Hindlimb muscle (tissue), 1 donor: ENCODE measurements around the gene NDUFS2. TPM values are rescaled to one million over a fixed set of nuclear protein-coding genes. Genes with fewer than 3 reads are reported as not detected.

Experiments
- DNase-seq: peaks from one replicate; pipeline ENCODE4 v3.0.0-alpha.2; 2013
- polyA plus RNA-seq: library from polyadenylated mRNA; unstranded; fragments of 120-200 nt; gene quantifications from one replicate; pipeline ENCODE4 v1.2.1, GENCODE V29; 2013; ENCODE audit not compliant: insufficient read length

Gene NDUFS2
- polyA plus RNA-seq, 1 donor, result 144 TPM

- no peak for DNase-seq
These were observed 29.3 kb upstream of the NDUFS2 start for GRCh38 chr1:161172776-161173376.

- no peak for DNase-seq
These were observed 28.5 kb upstream of the NDUFS2 start for GRCh38 chr1:161173711-161174110.

- no peak for DNase-seq
These were observed 27.3 kb upstream of the NDUFS2 start for GRCh38 chr1:161174911-161175310.

- DNase-seq, result no peak
These were observed 26.3 kb upstream of the NDUFS2 start for GRCh38 chr1:161175771-161176453.

GRCh38 chr1:161176468-161177111 lies 25.6 kb upstream of the NDUFS2 start:
- DNase-seq, result no peak

- DNase-seq, result peak; percentile 84
These were observed 24.8 kb upstream of the NDUFS2 start, which contains the start of gene B4GALT3 for GRCh38 chr1:161177112-161177935. B4GALT3 (minus strand) TSS chr1:161177507; CDS start chr1:161176060, 1,447 bp downstream.

GRCh38 chr1:161177936-161178244 lies 24.3 kb upstream of the NDUFS2 start:
- no peak for DNase-seq

GRCh38 chr1:161179698-161180097 lies 22.5 kb upstream of the NDUFS2 start:
- no peak for DNase-seq

GRCh38 chr1:161180639-161181038 lies 21.5 kb upstream of the NDUFS2 start:
- DNase-seq, result no peak

- DNase-seq, result no peak
These were observed 20.0 kb upstream of the NDUFS2 start for GRCh38 chr1:161182214-161182613.

GRCh38 chr1:161185282-161185682 lies 16.9 kb upstream of the NDUFS2 start:
- DNase-seq, result peak; percentile 82

- no peak for DNase-seq
These were observed 16.3 kb upstream of the NDUFS2 start for GRCh38 chr1:161185732-161186311.

- no peak for DNase-seq
These were observed 14.9 kb upstream of the NDUFS2 start for GRCh38 chr1:161187311-161187710.

- DNase-seq, result no peak
These were observed 13.8 kb upstream of the NDUFS2 start for GRCh38 chr1:161188381-161188780.

GRCh38 chr1:161189036-161189435 lies 13.1 kb upstream of the NDUFS2 start:
- DNase-seq, result no peak

GRCh38 chr1:161190962-161191521 lies 11.1 kb upstream of the NDUFS2 start:
- DNase-seq, result no peak

- DNase-seq, result no peak
These were observed 10.2 kb upstream of the NDUFS2 start for GRCh38 chr1:161191971-161192370.

- DNase-seq, result no peak
These were observed 9.4 kb upstream of the NDUFS2 start for GRCh38 chr1:161192476-161193465.

GRCh38 chr1:161193561-161194235 lies 8.5 kb upstream of the NDUFS2 start:
- no peak for DNase-seq

GRCh38 chr1:161195171-161195570 lies 7.0 kb upstream of the NDUFS2 start:
- no peak for DNase-seq

GRCh38 chr1:161196111-161196510 lies 6.1 kb upstream of the NDUFS2 start:
- DNase-seq, result no peak
